H1 (cell line): Measurements from ENCODE around the gene AKT1. TPM values are rescaled to one million over a fixed set of nuclear protein-coding genes. Genes with fewer than 3 reads are reported as not detected.
A peak's percentile ranks its signal among the peaks of the same experiment; 100 is the strongest.

Experiments
- CTCF ChIA-PET: fragments of 300-600 bp; sonication (Branson Sonifier 250); formaldehyde crosslinking; loops from one replicate; lab custom pipeline; 2021; ENCODE audit not compliant: partially characterized antibody; lab: Charles Lee
- POLR2A ChIA-PET: fragments of 300-600 bp; sonication (Branson Sonifier 250); formaldehyde crosslinking; loops from one replicate; lab custom pipeline; 2021; ENCODE audit warnings: inconsistent platforms; ENCODE audit not compliant: partially characterized antibody; lab: Charles Lee
- DNase-seq, 2 experiments: peaks; one replicate each; pipeline versions ENCODE4 v3.0.0 to v3.0.0-alpha.2; 2010 to 2022; ENCODE audit warnings: low spot score in 2 of 2, low read depth in 1 of 2, mixed read lengths in 1 of 2
- FAIRE-seq: peaks from 2 replicates; lab custom pipeline; 2011; peaks lifted over from hg19 to GRCh38; lab: Jason Lieb, UNC
- H2AFZ ChIP-seq: 2 replicates; pipeline ENCODE4 v1.8.1; 2012; ENCODE audit warnings: low read length, inconsistent platforms
- H2AK5ac ChIP-seq: 2 replicates; pipeline ENCODE4 v1.6.1; 2013; ENCODE audit warnings: low read depth, low read length
- H2BK120ac ChIP-seq: replicated peaks from 2 replicates; pipeline ENCODE3; 2013; ENCODE audit warnings: low read depth, low read length, inconsistent platforms
- H2BK12ac ChIP-seq: 2 replicates; pipeline ENCODE4 v1.6.1; 2013; ENCODE audit warnings: low read depth, low read length
- H2BK15ac ChIP-seq: 2 replicates; pipeline ENCODE4 v1.6.1; 2013; ENCODE audit warnings: low read length
- H2BK20ac ChIP-seq: 2 replicates; pipeline ENCODE4 v1.6.1; 2013; ENCODE audit warnings: low read length
- H2BK5ac ChIP-seq: 2 replicates; pipeline ENCODE4 v1.6.1; 2013; ENCODE audit warnings: low read depth, low read length
- H3K14ac ChIP-seq: 2 replicates; pipeline ENCODE4 v1.6.1; 2013; ENCODE audit warnings: inconsistent platforms; ENCODE audit not compliant: insufficient read length
- H3K18ac ChIP-seq: 2 replicates; pipeline ENCODE4 v1.6.1; 2013; ENCODE audit warnings: low read length; ENCODE audit errors: extremely low read depth
- H3K23ac ChIP-seq: 2 replicates; pipeline ENCODE4 v1.6.1; 2013; ENCODE audit warnings: inconsistent platforms; ENCODE audit not compliant: insufficient read length
- H3K23me2 ChIP-seq: 2 replicates; pipeline ENCODE4 v1.6.1; 2013; ENCODE audit warnings: low read depth, low read length
- H3K27ac ChIP-seq: 2 replicates; pipeline ENCODE4 v1.6.1; 2011; ENCODE audit warnings: low read depth, low read length, inconsistent platforms
- H3K27me3 ChIP-seq, 4 experiments: replicated peaks in 1 of 4; 1 replicate in 1 of 4; 2 replicates in 3 of 4; pipeline versions ENCODE4 v1.6.1 to v1.8.1; 2011 to 2013; ENCODE audit warnings: low read length in 3 of 4, mild to moderate bottlenecking in 3 of 4, inconsistent platforms in 2 of 4, mixed read lengths in 2 of 4, moderate library complexity in 1 of 4; ENCODE audit not compliant: control insufficient read depth in 3 of 4, insufficient read depth in 3 of 4; ENCODE audit errors: extremely low read depth in 1 of 4
- H3K36me3 ChIP-seq, 4 experiments: 2 replicates each; pipeline versions ENCODE4 v1.6.1 to v1.8.1; 2011 to 2013; ENCODE audit warnings: mild to moderate bottlenecking in 4 of 4, low read length in 3 of 4, moderate library complexity in 2 of 4, control low read depth in 1 of 4, inconsistent platforms in 1 of 4; ENCODE audit not compliant: insufficient read depth in 4 of 4, control insufficient read depth in 2 of 4
- H3K4ac ChIP-seq: replicated peaks from 2 replicates; pipeline ENCODE3; 2013; ENCODE audit warnings: low read length, low read depth, mixed read lengths, inconsistent platforms; ENCODE audit not compliant: insufficient read length
- H3K4me1 ChIP-seq, 4 experiments: replicated peaks in 1 of 4; 1 replicate in 1 of 4; 2 replicates in 3 of 4; pipeline versions ENCODE4 v1.6.1 to v1.8.1; 2011 to 2013; ENCODE audit warnings: low read length in 3 of 4, inconsistent platforms in 2 of 4, mixed read lengths in 1 of 4; ENCODE audit not compliant: insufficient read depth in 4 of 4, control insufficient read depth in 3 of 4
- H3K4me2 ChIP-seq, 2 experiments: 2 replicates each; pipeline versions ENCODE4 v1.6.1 to v1.8.1; 2011 to 2013; ENCODE audit warnings: low read depth in 2 of 2, low read length in 2 of 2, control low read depth in 1 of 2, inconsistent platforms in 1 of 2, mild to moderate bottlenecking in 1 of 2; ENCODE audit not compliant: insufficient read depth in 1 of 2
- H3K4me3 ChIP-seq, 4 experiments: fragments of 200-600, 300-600 bp in 1 of 4; sonication (generic), shearing (Covaris generic), sonication (Bioruptor Twin) in 1 of 4; 2 replicates each; pipeline versions ENCODE4 v1.5.1 to v1.8.1; 2011 to 2016; ENCODE audit warnings: low read length in 4 of 4, low read depth in 3 of 4, control low read depth in 2 of 4, inconsistent platforms in 2 of 4, mild to moderate bottlenecking in 2 of 4, mixed read lengths in 1 of 4, moderate library complexity in 1 of 4; ENCODE audit not compliant: insufficient read depth in 2 of 4; ENCODE audit errors: extremely low read depth in 1 of 4
- H3K56ac ChIP-seq: replicated peaks from 2 replicates; pipeline ENCODE3; 2013; ENCODE audit warnings: low read depth, mild to moderate bottlenecking, mixed read lengths, low read length, inconsistent platforms; ENCODE audit not compliant: insufficient read length
- H3K79me1 ChIP-seq: 2 replicates; pipeline ENCODE4 v1.6.1; 2013; ENCODE audit warnings: low read depth, low read length, control low read depth
- H3K79me2 ChIP-seq, 2 experiments: 2 replicates each; pipeline versions ENCODE4 v1.6.1 to v1.8.1; 2012 to 2013; ENCODE audit warnings: low read length in 2 of 2, mild to moderate bottlenecking in 2 of 2, inconsistent platforms in 1 of 2; ENCODE audit not compliant: insufficient read depth in 2 of 2, control insufficient read depth in 1 of 2
- H3K9ac ChIP-seq, 4 experiments: replicated peaks in 1 of 4; 1 replicate in 1 of 4; 2 replicates in 3 of 4; pipeline versions ENCODE4 v1.6.1 to v1.8.1; 2011 to 2013; ENCODE audit warnings: low read depth in 3 of 4, low read length in 3 of 4, control low read depth in 2 of 4, mild to moderate bottlenecking in 2 of 4, moderate library complexity in 2 of 4, inconsistent platforms in 1 of 4; ENCODE audit errors: extremely low read depth in 1 of 4
- H3K9me3 ChIP-seq, 2 experiments: 2 replicates each; pipeline versions ENCODE4 v1.6.1 to v1.8.1; 2012 to 2013; ENCODE audit warnings: mild to moderate bottlenecking in 2 of 2, moderate library complexity in 2 of 2, control low read depth in 1 of 2, inconsistent platforms in 1 of 2, low read depth in 1 of 2, low read length in 1 of 2, mixed read lengths in 1 of 2; ENCODE audit not compliant: insufficient read depth in 2 of 2
- H4K20me1 ChIP-seq, 2 experiments: replicated peaks in 1 of 2; 2 replicates each; pipeline versions ENCODE3 to v1.8.1; 2011 to 2013; ENCODE audit warnings: inconsistent platforms in 2 of 2, low read length in 2 of 2, mild to moderate bottlenecking in 1 of 2; ENCODE audit not compliant: insufficient read depth in 2 of 2, control insufficient read depth in 1 of 2
- H4K5ac ChIP-seq: 2 replicates; pipeline ENCODE4 v1.6.1; 2013; ENCODE audit warnings: low read length, low read depth, mixed read lengths, inconsistent platforms; ENCODE audit not compliant: insufficient read length
- H4K8ac ChIP-seq: 2 replicates; pipeline ENCODE4 v1.8.0; 2013; ENCODE audit warnings: mild to moderate bottlenecking, moderate library complexity, low read length, inconsistent platforms; ENCODE audit not compliant: insufficient read depth; ENCODE audit errors: extremely low read depth
- H4K91ac ChIP-seq: replicated peaks from 2 replicates; pipeline ENCODE3; 2013; ENCODE audit warnings: low read length, mixed read lengths, inconsistent platforms; ENCODE audit not compliant: insufficient read length
- WGBS, 2 experiments: shearing (Covaris generic) in 1 of 2; methylation state at CpG; one replicate each; pipeline versions ENCODE4 v1.1.6 to v1.1.7; 2013 to 2015; ENCODE audit warnings: low lambda C conversion rate in 2 of 2, mixed read lengths in 2 of 2, inconsistent platforms in 1 of 2, low coverage in 1 of 2, missing lambda C conversion rate in 1 of 2; ENCODE audit not compliant: insufficient replicate concordance in 2 of 2, insufficient coverage in 1 of 2, insufficient read length in 1 of 2; ENCODE audit errors: extremely low coverage in 1 of 2, missing lambda C conversion rate in 1 of 2; 5-methylcytosine and 5-hydroxymethylcytosine counted together
- polyA plus RNA-seq, 7 experiments: library from polyadenylated mRNA; depleted of rRNA in 3 of 7; stranded (reverse) in 5 of 7; unstranded in 2 of 7; fragments of >200 nt in 5 of 7; fragments of 200-250 nt in 2 of 7; gene quantifications; 1 replicate in 5 of 7; 2 replicates in 1 of 7; 4 replicates in 1 of 7; pipeline versions ENCODE4 v1.2.1 to v1.2.3, GENCODE V29; 2011 to 2013; ENCODE audit warnings: missing spikeins in 2 of 7, mixed read lengths in 2 of 7
- total RNA-seq: library from RNA; stranded (reverse); fragmentation: NEBNext Ultra II Directional; extraction: Animal tissue kit (Norgen Biotek cat#: 25700); gene quantifications from 2 replicates; pipeline ENCODE4 v1.2.1, GENCODE V29; 2021
- TF ChIP-seq, protein P1 (sequence below), 3 experiments: IDR thresholded peaks; 1 replicate in 2 of 3; 2 replicates in 1 of 3; pipeline versions ENCODE4 v1.5.1 to v1.6.1; 2011; ENCODE audit warnings: low read length in 3 of 3, mild to moderate bottlenecking in 3 of 3, inconsistent platforms in 2 of 3, low read depth in 1 of 3, moderate library complexity in 1 of 3; ENCODE audit not compliant: insufficient read depth in 1 of 3; ENCODE audit errors: control extremely low read depth in 1 of 3

The AKT1 gene
- total and polyA plus RNA-seq, 2 of the 8 experiments (the other 6 are each of a cell fraction or from before 2014, with no cell fraction given) = 68.1 to 71.5 TPM

DNA sequence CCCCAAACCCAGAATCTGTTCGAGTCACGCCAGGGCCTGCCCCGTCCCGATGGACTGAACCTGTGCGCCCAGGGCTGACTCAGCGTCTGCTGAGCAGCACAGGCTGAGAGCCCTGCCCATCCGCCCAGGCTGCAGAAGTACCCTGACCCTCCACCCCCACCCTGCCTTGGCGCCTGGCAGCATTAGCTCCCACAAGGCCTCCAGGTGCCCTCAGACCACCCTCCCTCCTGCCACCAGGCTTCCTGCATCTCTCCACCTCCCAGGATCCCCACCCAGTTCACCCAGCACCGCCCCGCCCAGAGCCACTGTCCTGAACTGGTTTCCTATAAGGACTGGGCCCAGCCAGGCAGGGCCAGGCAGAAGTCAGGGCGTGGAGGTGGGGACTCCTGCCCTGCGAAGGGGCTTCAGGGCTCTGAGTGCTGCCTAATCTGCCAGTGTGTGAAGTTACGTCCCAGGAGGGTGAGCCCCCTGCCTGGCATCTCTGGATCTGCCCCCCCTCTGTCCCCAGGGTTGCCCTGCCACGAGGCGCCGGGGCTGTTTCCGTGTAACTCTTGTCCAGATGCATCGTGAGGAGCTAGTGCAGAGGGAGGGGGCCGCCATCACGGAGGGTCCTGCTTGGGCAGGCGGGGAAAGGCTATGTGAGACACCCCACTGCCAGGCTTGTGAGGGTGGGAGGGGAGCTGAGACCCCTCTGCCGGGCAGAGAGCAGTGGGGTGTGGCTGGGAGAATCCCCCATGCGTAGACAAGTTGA is 62.4 kb downstream of the AKT1 start:
- Histone ChIP-seq H2BK12ac (peak overlapping the region; percentile 27; the same call in 1 of the 2 replicates), H3K4me2 (no peak overlapping the region), H4K8ac (no peak overlapping the region), H3K23me2 (no peaks in the 10 kb centered on the region), H3K23ac (no peak overlapping the region), H3K9ac (no peak overlapping the region), H2AK5ac (no peak overlapping the region; the same call in 1 of the 2 replicates), H2BK5ac (no peak overlapping the region), H3K27me3 (peaks cover 0 to 5% (median under 1%) of the 10 kb centered on the region in 4 experiments; a peak in 2 of 7 replicates), H3K4me3 (no peak overlapping the region), H3K9me3 (no peaks in the 10 kb centered on the region), H4K20me1 (peaks cover 0 to 7% of the 10 kb centered on the region in 2 experiments), H3K79me1 (no peaks in the 10 kb centered on the region), H3K56ac (no peak overlapping the region), H2BK15ac (no peak overlapping the region), H3K79me2 (no peaks in the 10 kb centered on the region), H3K4ac (no peak overlapping the region), H4K91ac (no peak overlapping the region), H4K5ac (no peak overlapping the region), H3K27ac (no peak overlapping the region), H3K4me1 (no peaks in the 10 kb centered on the region; a peak in 2 of 7 replicates), H2BK20ac (no peak overlapping the region), H3K36me3 (no peaks in the 10 kb centered on the region), H3K18ac (no peak overlapping the region), H2BK120ac (no peak overlapping the region), H3K14ac (no peak overlapping the region), H2AFZ (no peak overlapping the region)
- TF ChIP-seq, protein P1, sequence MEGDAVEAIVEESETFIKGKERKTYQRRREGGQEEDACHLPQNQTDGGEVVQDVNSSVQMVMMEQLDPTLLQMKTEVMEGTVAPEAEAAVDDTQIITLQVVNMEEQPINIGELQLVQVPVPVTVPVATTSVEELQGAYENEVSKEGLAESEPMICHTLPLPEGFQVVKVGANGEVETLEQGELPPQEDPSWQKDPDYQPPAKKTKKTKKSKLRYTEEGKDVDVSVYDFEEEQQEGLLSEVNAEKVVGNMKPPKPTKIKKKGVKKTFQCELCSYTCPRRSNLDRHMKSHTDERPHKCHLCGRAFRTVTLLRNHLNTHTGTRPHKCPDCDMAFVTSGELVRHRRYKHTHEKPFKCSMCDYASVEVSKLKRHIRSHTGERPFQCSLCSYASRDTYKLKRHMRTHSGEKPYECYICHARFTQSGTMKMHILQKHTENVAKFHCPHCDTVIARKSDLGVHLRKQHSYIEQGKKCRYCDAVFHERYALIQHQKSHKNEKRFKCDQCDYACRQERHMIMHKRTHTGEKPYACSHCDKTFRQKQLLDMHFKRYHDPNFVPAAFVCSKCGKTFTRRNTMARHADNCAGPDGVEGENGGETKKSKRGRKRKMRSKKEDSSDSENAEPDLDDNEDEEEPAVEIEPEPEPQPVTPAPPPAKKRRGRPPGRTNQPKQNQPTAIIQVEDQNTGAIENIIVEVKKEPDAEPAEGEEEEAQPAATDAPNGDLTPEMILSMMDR (IDR thresholded peaks at IDR 0.05; ENCODE audit: control extremely low read depth in 1 of 3, insufficient read depth in 1 of 3, low read depth in 1 of 3, low read length in 3 of 3) = no peak
- 90% methylated on average over 15 of the region's 23 CpGs; no CpG with 5 or more reads in 1 of the 2 experiments for WGBS, 2 experiments
- POLR2A ChIA-PET = interaction anchor here (0.6 to 2.4 kb wide), 4 partner anchors 10 to 140 kb away, joined by 3 to 11 read pairs (median 4); partner anchors contain the start of gene SIVA1
- CTCF ChIA-PET = interaction anchor here (1.0 to 4.6 kb wide), 7 partner anchors 7 to 69 kb away, joined by 3 to 18 read pairs (median 5); no protein-coding TSS in a partner anchor
- FAIRE-seq (no peak), DNase-seq (no peak)
